K562 (cell line): ENCODE data around the gene BSCL2. TPM values are rescaled to one million over a fixed set of nuclear protein-coding genes. Genes with fewer than 3 reads are reported as not detected.

Source experiments
- DDX20 ChIP-seq: fragments of 450-650 bp; IDR thresholded peaks from 2 replicates; pipeline ENCODE4 v1.6.1; 2016; ENCODE audit warnings: missing genetic modification characterization, low read depth, mild to moderate bottlenecking, missing compliant biosample characterization, moderate library complexity
- EGR1 ChIP-seq: fragments of 450-650 bp; conservative IDR thresholded peaks from 2 replicates; pipeline ENCODE4 v1.6.1; 2017; ENCODE audit warnings: mild to moderate bottlenecking
- HMG20A ChIP-seq: fragments of 450-650 bp; formaldehyde crosslinking; conservative IDR thresholded peaks from 2 replicates; pipeline ENCODE4 v1.4.0; 2020; ENCODE audit warnings: mild to moderate bottlenecking, mixed read lengths
- HNRNPL ChIP-seq: fragments of 200-400 bp; formaldehyde crosslinking; IDR thresholded peaks from 2 replicates; pipeline ENCODE4 v1.6.1; 2017; ENCODE audit warnings: low read depth, mild to moderate bottlenecking, low read length
- JUND ChIP-seq, 2 experiments: IDR thresholded peaks; 2 replicates in 1 of 2; 3 replicates in 1 of 2; pipeline ENCODE4 v1.6.1; 2011; ENCODE audit warnings: borderline replicate concordance in 2 of 2, low read depth in 2 of 2, low read length in 2 of 2, improper control_type of control experiment in 1 of 2, missing biosample characterization in 1 of 2, missing genetic modification characterization in 1 of 2, missing genetic modification reagents in 1 of 2
- KDM2B ChIP-seq: fragments of 250-450 bp; sonication (Bioruptor Pico); IDR thresholded peaks from 2 replicates; pipeline ENCODE4 v1.8.0; 2021; ENCODE audit warnings: mild to moderate bottlenecking, moderate library complexity
- NONO ChIP-seq, 2 experiments: fragments of 200-400 bp in 1 of 2; fragments of 450-650 bp in 1 of 2; formaldehyde crosslinking in 1 of 2; IDR thresholded peaks; 2 replicates each; pipeline ENCODE4 v1.6.1; 2017; ENCODE audit warnings: low read depth in 2 of 2, mild to moderate bottlenecking in 2 of 2, moderate library complexity in 2 of 2, low read length in 1 of 2
- NR2C1 ChIP-seq, 2 experiments: fragments of 450-650 bp; IDR thresholded peaks; 2 replicates each; pipeline ENCODE4 v1.6.1; 2017; ENCODE audit warnings: mild to moderate bottlenecking in 2 of 2, antibody characterized with exemption in 1 of 2, inconsistent platforms in 1 of 2, missing compliant biosample characterization in 1 of 2, missing genetic modification characterization in 1 of 2
- PCBP1 ChIP-seq: fragments of 200-400 bp; formaldehyde crosslinking; IDR thresholded peaks from 2 replicates; pipeline ENCODE4 v1.6.1; 2018; ENCODE audit warnings: mild to moderate bottlenecking, low read depth, low read length; ENCODE audit not compliant: poor library complexity, severe bottlenecking
- POLR2AphosphoS5 ChIP-seq: IDR thresholded peaks from 2 replicates; pipeline ENCODE4 v1.6.1; 2011; ENCODE audit warnings: mild to moderate bottlenecking, low read depth, low read length, moderate library complexity; ENCODE audit not compliant: control insufficient read depth, insufficient read depth
- RCOR1 ChIP-seq, 2 experiments: IDR thresholded peaks; 2 replicates each; pipeline ENCODE4 v1.6.1; 2012; ENCODE audit warnings: low read depth in 2 of 2, low read length in 2 of 2, borderline replicate concordance in 1 of 2, improper control_type of control experiment in 1 of 2
- TAF9B ChIP-seq: fragments of 450-650 bp; IDR thresholded peaks from 2 replicates; pipeline ENCODE4 v1.6.1; 2018; ENCODE audit warnings: mild to moderate bottlenecking; ENCODE audit not compliant: partially characterized antibody
- TOE1 ChIP-seq, 2 experiments: fragments of 450-650 bp in 1 of 2; sonication (generic) in 1 of 2; formaldehyde crosslinking in 1 of 2; IDR thresholded peaks; 2 replicates each; pipeline versions ENCODE4 v1.7.1 to v1.8.0; 2016 to 2022; ENCODE audit warnings: borderline replicate concordance in 2 of 2, mild to moderate bottlenecking in 2 of 2, antibody characterized with exemption in 1 of 2, inconsistent platforms in 1 of 2, low read depth in 1 of 2, missing genetic modification reagents in 1 of 2, moderate library complexity in 1 of 2
- polyA plus RNA-seq, 8 experiments: library from polyadenylated mRNA; depleted of rRNA in 4 of 8; stranded (reverse) in 5 of 8; unstranded in 3 of 8; fragments of >200 nt; fragmentation: Nextera tagmentation in 2 of 8; fragmentation: Illumina TruSeq in 1 of 8; extraction: Ambion mirVana in 2 of 8; extraction: Trizol in 1 of 8; gene quantifications; 2 replicates each; pipeline versions ENCODE4 v1.2.1 to v1.2.3, GENCODE V29; 2011 to 2014; ENCODE audit warnings: inconsistent platforms in 1 of 8, missing spikeins in 1 of 8
- total RNA-seq, 7 experiments: library from RNA; depleted of rRNA in 6 of 7; stranded (reverse); fragments of >200 nt in 6 of 7; fragmentation: Illumina TruSeq in 2 of 7; extraction: Trizol in 2 of 7; gene quantifications; 2 replicates each; pipeline versions ENCODE4 v1.2.1 to v1.2.3, GENCODE V29; 2011 to 2021; ENCODE audit warnings: low replicate concordance in 1 of 7
- TF ChIP-seq, protein P1 (sequence below): fragments of 450-650 bp; IDR thresholded peaks from 2 replicates; pipeline ENCODE4 v1.6.1; 2014; ENCODE audit warnings: low read depth, mild to moderate bottlenecking, moderate library complexity, borderline replicate concordance
- TF ChIP-seq, protein P2 (sequence below): fragments of 250-450 bp; sonication (Bioruptor Pico); IDR thresholded peaks from 2 replicates; pipeline ENCODE4 v1.4.0; 2020; ENCODE audit warnings: borderline replicate concordance
- TF ChIP-seq, protein P3 (sequence below), 2 experiments: fragments of 450-650 bp; conservative IDR thresholded peaks; 2 replicates each; pipeline ENCODE4 v1.6.1; 2017; ENCODE audit warnings: mild to moderate bottlenecking in 2 of 2, moderate library complexity in 2 of 2

Gene BSCL2
- total and polyA plus RNA-seq, 9 of the 15 experiments (the other 6 are each of a cell fraction or from before 2014, with no cell fraction given): 18.9 to 51.7 (median 35.2) TPM

GRCh38 chr11:62728171-62728988 is 21.2 kb upstream of the BSCL2 start, which contains the start of gene TTC9C (continued):
- TF ChIP-seq JUND (IDR thresholded peaks at IDR 0.05; ENCODE audit: borderline replicate concordance, low read depth, low read length): no peak
- peak; percentile 45; the same call in 1 of the 3 replicates for TF ChIP-seq JUND (tag; IDR thresholded peaks at IDR 0.05; ENCODE audit: borderline replicate concordance, low read depth, low read length)
- TF ChIP-seq, protein P1, sequence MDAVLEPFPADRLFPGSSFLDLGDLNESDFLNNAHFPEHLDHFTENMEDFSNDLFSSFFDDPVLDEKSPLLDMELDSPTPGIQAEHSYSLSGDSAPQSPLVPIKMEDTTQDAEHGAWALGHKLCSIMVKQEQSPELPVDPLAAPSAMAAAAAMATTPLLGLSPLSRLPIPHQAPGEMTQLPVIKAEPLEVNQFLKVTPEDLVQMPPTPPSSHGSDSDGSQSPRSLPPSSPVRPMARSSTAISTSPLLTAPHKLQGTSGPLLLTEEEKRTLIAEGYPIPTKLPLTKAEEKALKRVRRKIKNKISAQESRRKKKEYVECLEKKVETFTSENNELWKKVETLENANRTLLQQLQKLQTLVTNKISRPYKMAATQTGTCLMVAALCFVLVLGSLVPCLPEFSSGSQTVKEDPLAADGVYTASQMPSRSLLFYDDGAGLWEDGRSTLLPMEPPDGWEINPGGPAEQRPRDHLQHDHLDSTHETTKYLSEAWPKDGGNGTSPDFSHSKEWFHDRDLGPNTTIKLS: peak; percentile 35; the same call in 1 of the 2 replicates
- peak in 1 of 2 experiments; percentile 37; a peak in 1 of 4 replicates for TF ChIP-seq RCOR1 (IDR thresholded peaks at IDR 0.05; ENCODE audit: borderline replicate concordance in 1 of 2, low read depth in 2 of 2, low read length in 2 of 2)
- peak; percentile 99 for TF ChIP-seq NR2C1 (IDR thresholded peaks at IDR 0.05)
- TF ChIP-seq NR2C1 (tag; IDR thresholded peaks at IDR 0.05): peak; percentile 99
- no peak for TF ChIP-seq HNRNPL
- peak; percentile 70 for TF ChIP-seq EGR1
- peak; percentile 45; the same call in 1 of the 2 replicates for TF ChIP-seq TOE1 (IDR thresholded peaks at IDR 0.05; ENCODE audit: borderline replicate concordance)
- TF ChIP-seq TOE1 (CRISPR knock-in tag; IDR thresholded peaks at IDR 0.05; ENCODE audit: borderline replicate concordance, low read depth): no peak
- peak; percentile 38; the same call in 1 of the 2 replicates for TF ChIP-seq POLR2AphosphoS5
- TF ChIP-seq DDX20 (tag): no peak
- 0 out of 2 replicates have a peak, but pooled peaks have one; percentile 38 for TF ChIP-seq KDM2B (CRISPR knock-in tag)
- TF ChIP-seq, protein P2, sequence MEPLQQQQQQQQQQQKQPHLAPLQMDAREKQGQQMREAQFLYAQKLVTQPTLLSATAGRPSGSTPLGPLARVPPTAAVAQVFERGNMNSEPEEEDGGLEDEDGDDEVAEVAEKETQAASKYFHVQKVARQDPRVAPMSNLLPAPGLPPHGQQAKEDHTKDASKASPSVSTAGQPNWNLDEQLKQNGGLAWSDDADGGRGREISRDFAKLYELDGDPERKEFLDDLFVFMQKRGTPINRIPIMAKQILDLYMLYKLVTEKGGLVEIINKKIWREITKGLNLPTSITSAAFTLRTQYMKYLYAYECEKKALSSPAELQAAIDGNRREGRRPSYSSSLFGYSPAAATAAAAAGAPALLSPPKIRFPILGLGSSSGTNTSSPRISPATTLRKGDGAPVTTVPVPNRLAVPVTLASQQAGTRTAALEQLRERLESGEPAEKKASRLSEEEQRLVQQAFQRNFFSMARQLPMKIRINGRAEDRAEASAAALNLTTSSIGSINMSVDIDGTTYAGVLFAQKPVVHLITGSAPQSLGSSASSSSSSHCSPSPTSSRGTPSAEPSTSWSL (CRISPR knock-in tag): no peak
- TF ChIP-seq PCBP1: no peak
- TF ChIP-seq NONO (IDR thresholded peaks at IDR 0.05; ENCODE audit: low read depth in 2 of 2, low read length in 1 of 2): 0 out of 4 replicates have a peak, but pooled peaks of 1 of the 2 experiments have one; percentile 54
- no peak for TF ChIP-seq HMG20A
- TF ChIP-seq, protein P3, sequence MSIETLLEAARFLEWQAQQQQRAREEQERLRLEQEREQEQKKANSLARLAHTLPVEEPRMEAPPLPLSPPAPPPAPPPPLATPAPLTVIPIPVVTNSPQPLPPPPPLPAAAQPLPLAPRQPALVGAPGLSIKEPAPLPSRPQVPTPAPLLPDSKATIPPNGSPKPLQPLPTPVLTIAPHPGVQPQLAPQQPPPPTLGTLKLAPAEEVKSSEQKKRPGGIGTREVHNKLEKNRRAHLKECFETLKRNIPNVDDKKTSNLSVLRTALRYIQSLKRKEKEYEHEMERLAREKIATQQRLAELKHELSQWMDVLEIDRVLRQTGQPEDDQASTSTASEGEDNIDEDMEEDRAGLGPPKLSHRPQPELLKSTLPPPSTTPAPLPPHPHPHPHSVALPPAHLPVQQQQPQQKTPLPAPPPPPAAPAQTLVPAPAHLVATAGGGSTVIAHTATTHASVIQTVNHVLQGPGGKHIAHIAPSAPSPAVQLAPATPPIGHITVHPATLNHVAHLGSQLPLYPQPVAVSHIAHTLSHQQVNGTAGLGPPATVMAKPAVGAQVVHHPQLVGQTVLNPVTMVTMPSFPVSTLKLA (conservative IDR thresholded peaks at IDR 0.05): peak; percentile 57 to 76; a peak in 3 of 4 replicates
- peak; percentile 49 for TF ChIP-seq TAF9B
